ENCODE results near the gene ITFG1.
"Not testable (repeated sequence)": the region's sequence is repeated elsewhere in the genome, so short reads cannot be mapped to it uniquely, and the experiment has no call there.

The ITFG1 gene

DNA sequence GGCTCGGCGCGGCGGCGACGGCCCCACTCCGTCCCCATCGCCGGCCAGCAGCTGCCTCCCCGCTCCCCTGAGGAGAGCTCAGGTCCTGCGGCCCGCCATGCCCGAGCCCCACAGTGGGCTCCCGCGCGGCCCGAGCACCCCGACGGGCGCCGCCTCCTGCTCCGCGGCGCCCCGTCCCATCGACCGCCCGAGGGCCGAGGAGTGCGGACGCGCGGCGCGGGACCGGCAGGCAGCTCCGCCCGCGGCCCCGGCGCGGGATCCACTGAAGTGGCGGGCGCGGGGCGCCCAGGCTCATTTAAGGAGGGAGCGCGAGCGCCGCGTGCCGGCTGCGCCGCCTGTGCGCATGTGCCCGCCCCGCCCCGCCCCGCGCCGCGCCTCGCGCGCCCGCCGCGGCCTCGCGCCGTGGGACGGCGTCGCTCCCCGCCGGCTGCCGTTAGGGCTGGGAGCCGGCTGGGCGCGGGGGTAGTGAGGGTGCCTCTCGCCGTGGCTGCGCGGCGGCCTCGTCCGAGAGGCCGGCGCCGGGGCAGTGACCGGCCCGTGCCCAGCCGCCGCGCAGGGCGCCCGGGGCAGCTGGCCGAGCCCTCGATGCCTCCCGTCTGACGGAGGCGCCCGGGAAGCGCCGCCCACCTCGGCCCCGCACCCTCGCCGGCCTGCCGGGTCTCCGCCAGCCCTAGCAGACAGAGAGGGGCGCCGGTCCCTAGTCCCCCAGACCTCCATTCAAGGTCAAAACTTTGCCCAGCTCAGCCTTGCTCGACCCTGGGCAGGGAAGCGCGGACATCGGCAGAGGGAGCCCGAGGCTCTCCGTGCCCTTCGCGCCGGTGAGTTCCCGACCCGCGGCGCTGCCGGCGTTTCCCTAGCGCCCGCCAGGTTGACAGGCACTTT, 316.9 kb downstream of the ITFG1 start, which contains the start of gene NETO2:
NETO2 (minus strand) TSS at position 269 of the 882 bp plus-strand sequence. CDS start 333 bp downstream, outside the sequence.
- DNase-seq: peak; percentile 32

DNA sequence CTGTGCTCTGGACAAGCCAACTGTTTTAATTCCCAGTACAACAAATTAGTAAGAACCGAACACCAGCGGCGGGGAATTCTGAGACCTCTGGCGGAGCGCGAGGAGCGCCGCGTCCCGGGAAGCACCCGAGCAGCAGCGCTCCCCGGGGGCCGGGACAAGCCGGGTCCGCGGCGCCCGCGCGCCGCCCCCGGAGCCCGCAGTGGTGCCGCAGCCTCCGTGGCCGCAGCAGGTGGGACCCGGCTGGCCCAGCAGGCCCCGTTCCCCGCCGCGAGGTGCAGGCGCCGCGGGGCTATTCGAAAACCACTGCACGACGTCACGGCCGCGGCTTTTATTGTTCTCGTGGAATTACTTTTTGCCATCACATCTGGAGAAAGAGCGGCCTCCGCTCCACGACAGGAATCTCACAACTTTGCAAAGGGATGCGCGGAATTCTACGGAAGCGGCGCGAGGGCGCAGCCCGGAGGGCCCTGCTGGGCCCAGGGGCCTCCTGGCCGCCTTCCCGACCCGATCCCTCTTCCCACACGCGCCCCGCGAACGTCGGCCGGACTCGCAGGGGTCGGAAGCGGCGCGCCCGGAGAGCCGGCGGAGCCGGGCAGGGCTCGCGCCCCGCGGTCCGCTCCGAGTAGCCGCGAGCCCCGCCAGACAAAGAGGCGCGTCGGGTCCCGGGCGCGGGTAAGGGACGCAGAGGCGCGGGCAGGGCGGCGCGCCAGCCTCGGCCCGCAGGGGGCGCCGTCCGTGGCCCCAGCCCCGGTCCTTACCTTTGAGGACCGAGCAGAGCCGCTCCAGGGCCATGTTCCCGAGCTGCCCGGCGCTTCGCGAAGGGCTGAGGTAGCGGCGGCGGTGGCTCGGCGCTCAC, 317.8 kb downstream of the ITFG1 start:
- DNase-seq: peak; percentile 37

DNA sequence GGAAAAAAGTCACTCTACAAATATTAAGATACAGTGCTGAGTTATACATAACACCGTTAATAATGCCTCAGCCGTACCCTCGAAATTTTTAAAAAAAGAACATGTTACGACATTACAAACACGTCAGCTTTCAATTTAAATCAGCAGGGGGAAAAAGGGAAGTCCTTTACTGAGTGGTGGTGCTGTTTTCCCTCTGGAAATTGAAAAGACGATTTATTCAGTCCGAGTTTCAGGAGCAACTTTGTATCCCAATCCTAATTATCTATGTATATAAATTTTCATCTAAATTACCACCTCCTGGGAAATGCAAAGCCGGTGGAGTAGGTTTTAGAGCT, 318.4 kb downstream of the ITFG1 start:
- peak; percentile 21 for DNase-seq

DNA sequence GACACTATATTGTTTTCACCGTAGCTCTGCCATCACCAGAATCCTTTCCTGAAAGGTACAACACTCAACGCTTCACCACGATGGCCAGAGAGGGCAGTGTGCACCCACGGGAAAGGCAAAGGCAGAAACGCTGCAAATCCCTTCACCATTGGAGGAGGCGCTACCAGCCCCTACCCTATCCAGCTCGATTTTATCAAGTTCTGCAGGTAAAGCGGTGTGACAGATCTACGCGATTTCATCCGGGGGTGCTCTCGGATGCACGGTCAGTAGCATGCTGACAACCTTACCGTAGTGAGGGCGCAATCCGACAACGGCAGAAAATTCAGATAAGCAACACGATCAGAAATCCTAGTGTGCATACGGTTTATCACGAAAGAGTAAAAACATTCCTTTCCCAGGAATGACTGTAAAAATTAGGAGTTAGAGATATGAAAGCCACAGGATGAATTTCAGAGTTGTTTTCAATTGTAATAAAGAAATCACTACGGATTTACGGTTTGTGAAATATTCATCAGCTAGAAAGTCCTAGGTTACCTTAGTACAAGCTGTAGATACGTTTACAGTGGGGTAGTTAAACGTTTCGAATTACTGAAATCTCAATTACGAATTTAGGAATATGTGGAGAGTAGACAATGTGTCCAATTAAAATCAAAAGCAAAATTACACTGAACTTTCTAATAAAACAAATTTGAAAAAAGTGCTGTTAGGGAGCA, 318.9 kb downstream of the ITFG1 start:
- DNase-seq: peak; percentile 80

DNA sequence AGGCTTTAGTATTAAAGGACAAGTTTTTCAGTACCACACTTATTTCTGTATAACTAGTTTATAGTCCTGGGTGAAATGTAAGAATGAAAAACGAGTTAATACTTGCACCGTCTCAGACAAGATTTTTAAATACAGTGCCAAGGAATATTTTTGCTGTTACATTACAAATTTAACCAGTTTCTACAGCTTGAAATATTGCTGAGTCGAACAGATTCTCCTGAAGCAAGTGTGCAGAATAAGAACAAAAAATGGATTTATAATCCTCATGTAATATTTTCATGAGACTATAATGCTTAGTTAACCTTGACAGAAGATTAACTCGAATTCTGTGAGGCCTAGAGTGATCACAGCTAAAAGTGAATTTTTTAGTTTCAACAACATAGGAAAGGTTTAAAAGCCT, 320.2 kb downstream of the ITFG1 start:
- DNase-seq: no peak

DNA sequence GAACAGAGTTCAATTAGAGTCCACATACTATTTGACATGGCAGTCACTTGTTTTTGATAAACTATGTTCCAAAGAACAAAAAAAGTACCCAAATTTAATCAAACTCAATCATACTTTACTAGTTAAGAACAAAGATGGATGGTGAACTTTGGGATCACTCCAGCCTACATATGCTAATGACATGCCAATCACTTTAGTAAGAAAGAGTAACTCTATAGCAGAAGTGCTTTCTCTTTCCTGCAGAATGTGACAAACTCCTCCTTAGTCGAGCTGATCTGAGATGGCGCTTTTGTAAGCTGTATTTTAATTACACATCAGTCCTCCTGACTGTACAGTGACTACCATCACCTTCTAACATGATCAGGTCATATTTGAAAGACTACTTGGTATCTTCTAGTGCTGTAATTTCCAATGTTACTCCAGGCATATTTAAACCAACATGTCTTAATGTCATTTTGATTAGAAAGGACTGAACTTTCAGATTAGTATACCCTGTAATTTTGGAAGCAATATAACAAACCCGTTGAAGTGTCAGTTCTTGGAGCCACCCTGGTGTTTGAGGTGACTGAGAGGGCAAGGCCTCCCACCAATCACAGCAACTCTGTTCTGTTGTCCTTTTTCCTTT, 321.2 kb downstream of the ITFG1 start:
- DNase-seq: no peak

DNA sequence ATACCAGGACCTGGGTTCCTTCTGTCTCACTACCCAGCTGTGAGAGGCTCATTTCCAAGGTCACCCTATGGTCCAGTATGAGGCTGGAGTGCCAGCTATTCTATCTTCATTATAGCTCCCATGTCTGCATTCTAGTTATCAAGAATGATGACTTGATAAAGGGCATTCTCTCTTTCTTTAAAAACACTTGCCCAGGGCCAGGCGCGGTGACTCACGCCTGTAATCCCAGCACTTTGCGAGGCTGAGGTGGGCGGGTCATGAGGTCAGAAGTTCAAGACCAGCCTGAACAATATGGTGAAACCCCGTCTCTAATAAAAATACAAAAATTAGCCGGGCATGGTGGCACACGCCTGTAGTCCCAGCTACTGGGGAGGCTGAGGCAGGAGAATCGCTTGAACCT, 322.9 kb downstream of the ITFG1 start:
- DNase-seq: not testable (repeated sequence)

DNA sequence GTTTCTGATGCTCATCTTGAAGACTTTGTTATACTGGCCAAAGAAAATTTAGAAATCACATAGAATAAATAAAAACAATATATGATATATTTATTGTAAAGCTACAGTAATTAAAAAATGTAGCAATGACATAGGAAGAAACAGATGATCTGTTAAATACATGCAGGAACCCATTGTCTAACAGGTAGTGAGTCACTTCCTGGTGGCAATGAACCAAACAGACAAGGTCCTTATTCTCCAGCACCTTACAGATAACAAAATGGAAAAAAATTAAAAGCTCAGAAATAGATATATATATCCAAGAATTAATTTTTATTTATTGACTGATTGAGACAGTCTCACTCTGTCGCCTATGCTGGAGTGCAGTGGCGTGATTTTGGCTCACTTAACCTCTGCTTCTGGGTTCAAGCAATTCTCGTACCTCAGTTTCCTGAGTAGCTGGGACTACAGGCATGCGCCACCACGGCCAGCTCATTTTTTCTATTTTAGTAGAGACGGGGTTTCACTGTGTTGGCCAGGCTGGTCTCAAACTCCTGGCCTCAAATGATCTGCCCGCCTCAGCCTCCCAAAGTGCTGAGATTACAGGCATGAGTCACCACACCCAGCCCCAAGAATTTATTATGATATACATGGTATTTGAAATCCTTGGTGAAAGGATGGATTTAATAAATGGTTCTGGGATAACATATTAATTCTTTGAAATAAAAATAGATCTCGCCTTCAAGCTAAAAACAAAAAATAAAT, 324.6 kb downstream of the ITFG1 start:
- DNase-seq: no peak

DNA sequence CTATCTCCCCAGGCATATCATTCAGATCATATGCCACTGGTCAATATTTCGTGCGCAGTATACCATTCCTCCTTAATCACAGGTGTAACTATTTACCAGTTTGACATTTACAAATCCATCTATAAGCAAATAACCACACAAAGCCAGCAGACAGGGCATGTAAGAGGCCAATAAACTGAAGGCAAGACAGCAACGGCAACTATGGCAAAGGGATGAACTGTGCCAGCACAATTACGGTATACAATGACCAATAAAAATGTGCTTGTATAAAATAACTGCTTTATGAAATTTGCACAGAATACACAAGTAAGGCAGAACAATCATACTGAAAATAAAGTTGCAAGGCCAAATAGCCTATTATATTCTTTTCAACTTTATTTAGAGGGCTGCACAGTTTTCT, 326.3 kb downstream of the ITFG1 start:
- DNase-seq: no peak

DNA sequence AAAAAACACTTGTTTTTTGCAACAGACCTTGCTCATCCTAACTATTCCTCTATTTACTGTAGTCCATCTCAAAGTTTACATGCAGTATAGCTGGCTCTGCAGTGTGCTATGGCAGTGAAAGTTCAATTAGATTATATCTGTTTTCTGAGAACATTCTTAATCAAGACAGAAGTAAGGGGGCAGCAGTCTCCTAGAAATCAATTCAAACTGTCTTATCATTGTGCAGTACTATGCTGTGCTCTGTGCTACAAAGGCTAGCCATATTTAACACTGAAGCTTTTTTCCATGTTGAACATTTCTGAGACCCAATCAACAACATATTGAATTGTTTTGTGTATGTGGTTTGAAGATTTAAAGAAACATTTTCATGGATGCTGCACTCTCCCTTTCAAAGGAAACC, 328.6 kb downstream of the ITFG1 start:
- DNase-seq: no peak

DNA sequence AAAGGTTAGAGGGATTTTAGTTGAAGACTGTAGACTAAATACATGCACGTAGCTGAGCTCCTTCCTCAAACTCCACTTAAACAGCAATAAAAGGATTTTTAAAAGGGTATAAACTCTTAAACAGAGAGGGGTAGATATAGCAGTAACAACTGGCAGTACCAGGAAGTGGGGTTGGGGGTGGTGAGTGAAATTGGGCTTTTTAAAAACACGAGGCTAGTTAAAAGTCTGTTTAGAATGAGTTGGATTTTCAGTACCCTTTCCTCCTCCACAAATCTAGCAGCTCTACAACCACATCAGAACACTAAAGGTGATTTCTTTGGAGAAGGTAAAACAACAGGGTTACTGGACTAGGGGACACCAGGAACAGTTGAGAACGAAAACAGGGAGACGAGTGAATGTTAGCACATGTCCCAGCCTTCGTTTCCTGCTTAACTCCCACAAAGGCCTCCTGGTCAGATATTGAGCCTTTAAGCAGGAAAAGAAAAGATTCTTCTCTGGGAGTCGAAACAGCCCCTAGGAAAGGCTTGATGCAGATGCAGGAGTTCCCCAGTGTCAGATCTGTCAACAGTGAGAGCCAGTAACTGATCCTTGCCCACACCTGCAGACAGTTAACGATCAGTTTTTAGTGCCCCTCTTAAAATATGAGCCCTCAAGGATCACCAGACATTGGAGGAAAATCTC, 331.0 kb downstream of the ITFG1 start:
- no peak for DNase-seq

DNA sequence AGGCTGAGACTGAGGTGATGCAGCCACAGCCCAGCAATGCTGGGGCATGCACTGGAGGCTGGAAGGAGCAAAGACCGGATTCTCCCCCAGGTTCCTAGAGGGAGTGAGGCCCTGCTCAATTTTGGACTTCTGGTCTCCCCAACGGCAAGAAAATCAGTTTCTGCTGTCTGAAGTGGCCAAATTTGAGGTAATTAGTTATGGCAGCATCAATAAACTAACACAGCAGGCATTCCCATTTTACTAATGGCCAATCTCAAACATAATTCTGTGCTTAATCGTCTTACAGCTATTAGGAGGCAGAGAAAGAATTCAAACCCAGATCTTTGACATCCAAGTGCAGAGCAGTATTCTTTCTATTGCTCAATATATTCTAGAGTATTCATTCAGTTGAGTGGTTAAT, 333.3 kb downstream of the ITFG1 start:
- no peak for DNase-seq

DNA sequence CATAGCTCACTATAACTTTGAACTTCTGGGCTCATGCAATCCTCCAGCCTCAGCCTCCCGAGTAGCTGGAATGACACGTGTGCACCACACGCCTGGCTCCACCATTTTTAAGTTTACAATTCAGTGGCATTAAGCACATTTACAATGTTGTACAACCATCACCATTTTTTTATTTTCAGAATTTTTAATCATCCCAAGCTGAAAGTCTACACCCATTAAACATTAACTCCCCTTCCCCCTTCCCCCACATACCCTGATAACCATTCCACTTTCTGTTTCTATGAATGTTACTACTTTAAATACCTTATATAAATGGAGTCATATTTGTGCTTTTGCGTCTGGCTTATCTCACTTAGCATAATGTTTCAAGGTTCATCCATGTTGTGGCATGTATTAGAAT, 335.1 kb downstream of the ITFG1 start:
- DNase-seq: no peak

DNA sequence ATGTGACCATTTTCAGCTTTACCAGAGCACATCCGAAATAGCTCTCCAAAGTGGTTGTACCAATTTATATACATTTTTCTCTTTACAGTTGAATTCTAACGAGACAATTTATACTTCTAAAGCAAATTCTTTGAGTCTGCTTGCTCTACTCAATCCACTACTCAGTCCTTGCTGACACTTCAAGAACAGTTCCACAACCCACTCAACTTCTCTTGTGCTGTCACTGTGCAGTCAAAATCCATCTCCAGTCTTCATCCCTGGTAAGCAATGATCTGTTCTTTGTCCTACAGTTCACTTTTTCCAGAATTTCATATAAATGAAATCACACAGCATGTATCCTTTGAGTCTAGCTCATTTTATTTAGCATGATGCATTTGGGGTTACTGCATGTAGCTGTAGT, 347.7 kb downstream of the ITFG1 start:
- no peak for DNase-seq

DNA sequence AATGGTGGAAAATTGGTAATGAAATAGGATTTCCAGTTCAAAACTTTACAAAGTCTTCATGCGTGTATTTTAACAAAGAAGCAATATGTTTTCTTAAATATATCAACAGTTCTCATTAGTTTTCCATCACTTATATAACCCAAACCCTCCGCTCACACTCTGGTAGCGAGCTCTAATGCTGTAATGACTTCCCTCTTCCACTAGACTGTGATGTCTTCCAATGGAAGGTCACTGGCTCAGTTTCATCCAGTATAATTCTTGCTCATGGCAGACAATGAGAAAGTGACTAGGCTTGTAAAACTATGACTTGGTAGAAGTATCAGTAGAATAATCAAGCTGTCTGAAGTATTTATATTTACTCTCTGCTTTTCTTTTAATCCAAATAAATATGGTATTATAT, 349.9 kb downstream of the ITFG1 start:
- no peak for DNase-seq

DNA sequence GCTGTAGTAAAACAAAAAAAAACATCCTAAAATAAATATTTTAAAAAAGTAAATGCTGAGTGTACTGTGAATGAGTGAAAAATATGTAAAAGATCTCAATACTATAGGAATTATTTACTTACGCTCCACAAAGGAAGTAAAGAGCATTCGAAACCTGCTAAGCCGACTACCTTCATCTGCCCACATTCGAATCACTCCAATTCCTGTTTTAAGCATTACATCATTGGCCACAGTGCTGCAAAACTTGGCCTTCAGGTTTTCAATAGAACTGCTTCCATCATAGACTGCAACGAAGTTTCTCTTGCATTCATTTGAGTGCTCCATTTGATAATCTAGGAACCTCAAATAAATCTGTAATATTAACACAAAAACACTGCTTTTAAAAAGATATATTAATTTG, 351.5 kb downstream of the ITFG1 start:
- no peak for DNase-seq
